HG02943 (cell line): ENCODE measurements around the gene SEMA3B.
"Not testable (repeated sequence)": the region's sequence is repeated elsewhere in the genome, so short reads cannot be mapped to it uniquely, and the experiment has no call there.

Experiments used
- ATAC-seq: cut with Tn5 transposase; IDR thresholded peaks from one replicate; pipeline ENCODE4 v1.9.1; 2021; ENCODE audit warnings: mild to moderate bottlenecking, low read depth, moderate library complexity; ENCODE audit not compliant: unreplicated experiment

Gene SEMA3B

GRCh38 chr3:50270422-50271224, 1.7 kb downstream of the SEMA3B start:
- ATAC-seq: no peak

GRCh38 chr3:50271314-50271936, 2.5 kb downstream of the SEMA3B start:
- no peak for ATAC-seq

DNA sequence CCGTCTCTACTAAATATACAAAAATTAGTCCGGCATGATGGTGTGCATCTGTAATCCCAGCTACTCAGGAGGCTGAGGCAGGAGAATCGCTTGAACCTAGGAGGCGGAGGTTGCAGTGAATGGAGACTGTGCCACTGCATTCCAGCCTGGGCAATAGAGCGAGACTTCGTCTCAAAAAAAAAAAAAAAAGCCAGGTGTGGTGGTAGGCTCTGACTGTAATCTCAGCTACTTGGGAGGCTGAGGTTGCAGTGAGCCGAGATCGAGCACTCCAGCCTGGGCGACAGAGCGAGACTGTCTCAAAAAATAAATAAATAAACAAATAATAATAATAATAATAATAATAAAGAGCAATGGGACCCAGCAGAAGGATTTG, 3.6 kb downstream of the SEMA3B start:
- not testable (repeated sequence) for ATAC-seq

DNA sequence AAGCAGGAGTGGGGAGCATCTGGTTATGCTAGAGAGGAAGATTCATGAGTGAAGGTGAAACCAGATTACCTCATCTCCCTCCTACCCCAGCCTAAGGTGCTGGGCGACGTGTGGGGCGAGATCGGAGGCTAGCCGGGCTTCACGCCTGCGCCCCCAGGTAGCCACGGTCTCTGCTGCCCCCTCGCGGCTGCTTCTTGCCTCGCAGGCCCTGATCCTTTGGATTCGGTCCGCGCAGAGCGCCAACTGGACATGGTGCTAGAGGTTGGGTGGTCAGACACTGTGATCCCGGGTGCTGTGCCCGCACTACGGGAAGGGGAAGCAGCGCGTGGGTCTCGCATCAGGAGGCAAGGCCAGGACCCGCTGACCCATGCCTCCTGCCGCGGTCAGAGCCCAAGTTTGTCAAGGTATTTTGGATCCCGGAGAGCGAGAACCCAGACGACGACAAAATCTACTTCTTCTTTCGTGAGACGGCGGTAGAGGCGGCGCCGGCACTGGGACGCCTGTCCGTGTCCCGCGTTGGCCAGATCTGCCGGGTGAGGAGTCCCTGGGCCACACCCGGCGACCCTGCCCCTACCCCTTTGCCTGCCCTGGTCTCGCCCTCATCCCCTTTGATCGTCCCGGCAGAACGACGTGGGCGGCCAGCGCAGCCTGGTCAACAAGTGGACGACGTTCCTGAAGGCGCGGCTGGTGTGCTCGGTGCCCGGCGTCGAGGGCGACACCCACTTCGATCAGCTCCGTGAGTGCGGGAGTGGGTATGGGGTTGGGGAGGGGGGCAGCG, 4.2 kb downstream of the SEMA3B start:
- ATAC-seq: no peak

DNA sequence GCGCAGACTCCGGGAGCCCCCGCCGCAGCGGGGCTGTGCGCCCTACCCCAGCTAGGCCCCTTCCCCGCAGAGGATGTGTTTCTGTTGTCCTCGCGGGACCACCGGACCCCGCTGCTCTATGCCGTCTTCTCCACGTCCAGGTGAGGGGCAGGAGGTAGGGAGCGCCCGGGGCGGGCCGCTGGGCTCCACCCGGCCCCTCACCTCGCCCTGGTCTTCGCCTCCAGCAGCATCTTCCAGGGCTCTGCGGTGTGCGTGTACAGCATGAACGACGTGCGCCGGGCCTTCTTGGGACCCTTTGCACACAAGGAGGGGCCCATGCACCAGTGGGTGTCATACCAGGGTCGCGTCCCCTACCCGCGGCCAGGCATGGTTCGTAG, 4.7 kb downstream of the SEMA3B start:
- no peak for ATAC-seq

- ATAC-seq: no peak
These were observed 5.6 kb downstream of the SEMA3B start for GRCh38 chr3:50274371-50275104.

GRCh38 chr3:50275141-50275995, 6.4 kb downstream of the SEMA3B start:
- ATAC-seq: no peak

GRCh38 chr3:50275996-50276761, 7.2 kb downstream of the SEMA3B start:
- no peak for ATAC-seq

- ATAC-seq: no peak
These were observed 7.8 kb downstream of the SEMA3B start for GRCh38 chr3:50276762-50277101.

- ATAC-seq: no peak
These were observed 9.4 kb downstream of the SEMA3B start for GRCh38 chr3:50278123-50278879.

- no peak for ATAC-seq
These were observed 9.9 kb downstream of the SEMA3B start, which contains the start of gene LSMEM2 for GRCh38 chr3:50278880-50279224. TSS of gene LSMEM2 (plus strand) at chr3:50279087. CDS start at chr3:50279114, 27 bp downstream.

GRCh38 chr3:50279255-50280016, 10.5 kb downstream of the SEMA3B start:
- no peak for ATAC-seq

GRCh38 chr3:50284121-50284520, 15.2 kb downstream of the SEMA3B start:
- not testable (repeated sequence) for ATAC-seq

DNA sequence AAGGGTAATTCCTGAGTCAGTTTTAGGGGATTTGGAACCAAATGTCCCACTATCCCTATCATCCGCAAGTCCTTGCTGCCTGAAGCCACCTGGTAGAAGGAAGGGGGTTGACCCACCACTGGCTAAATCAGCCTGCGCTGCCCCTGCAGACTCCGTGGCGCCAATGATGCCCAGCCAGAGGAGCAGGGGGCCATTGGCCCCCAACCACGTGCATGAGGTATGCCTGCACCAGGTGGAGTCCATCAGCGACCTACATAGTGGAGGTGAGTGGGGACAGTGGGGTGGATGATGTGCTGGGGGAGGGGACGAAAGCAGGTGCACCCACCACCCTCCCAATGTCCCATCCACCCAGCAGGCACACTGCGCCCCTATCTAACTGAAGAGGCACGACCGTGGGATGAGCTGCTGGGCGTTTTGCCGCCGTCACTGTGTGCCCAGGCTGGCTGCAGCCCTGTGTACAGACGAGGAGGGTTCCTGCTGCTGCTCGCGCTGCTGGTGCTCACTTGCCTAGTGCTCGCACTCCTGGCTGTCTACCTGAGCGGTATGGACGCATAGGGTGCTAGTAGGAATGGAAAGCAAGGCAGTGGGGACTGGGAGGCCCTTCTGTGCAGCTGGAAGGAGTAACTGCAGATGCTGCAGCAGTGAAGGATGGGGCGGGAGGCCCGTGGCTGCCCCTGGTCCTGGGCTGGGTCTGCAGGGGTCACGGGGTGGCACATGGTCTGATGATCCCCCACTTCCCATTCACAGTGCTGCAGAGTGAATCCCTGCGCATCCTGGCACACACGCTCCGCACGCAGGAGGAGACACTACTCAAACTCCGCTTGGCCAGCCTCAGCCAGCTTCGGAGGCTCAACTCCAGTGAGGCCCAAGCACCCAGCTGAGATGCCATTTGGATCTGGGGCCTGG, 17.6 kb downstream of the SEMA3B start:
- no peak for ATAC-seq

DNA sequence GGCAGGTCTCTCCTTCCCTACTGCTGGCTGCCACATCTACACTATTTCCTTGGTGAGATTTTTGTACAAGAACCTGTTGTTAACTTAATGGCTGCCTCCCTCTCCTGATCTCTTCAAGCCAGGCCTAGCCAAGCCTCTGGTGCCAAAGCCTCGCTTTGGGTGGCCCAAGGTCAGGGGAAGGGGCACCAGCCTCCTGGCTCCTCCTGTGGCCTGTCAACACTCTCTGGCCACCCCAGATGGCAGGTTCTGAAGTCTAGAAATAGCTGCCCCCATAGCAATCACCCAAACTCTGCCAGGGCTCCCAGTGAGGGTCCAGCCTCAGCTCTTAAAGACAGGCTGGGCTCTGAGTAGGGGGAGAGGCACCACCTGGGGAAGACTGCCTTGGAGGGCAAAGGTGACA, 18.3 kb downstream of the SEMA3B start:
- no peak for ATAC-seq

DNA sequence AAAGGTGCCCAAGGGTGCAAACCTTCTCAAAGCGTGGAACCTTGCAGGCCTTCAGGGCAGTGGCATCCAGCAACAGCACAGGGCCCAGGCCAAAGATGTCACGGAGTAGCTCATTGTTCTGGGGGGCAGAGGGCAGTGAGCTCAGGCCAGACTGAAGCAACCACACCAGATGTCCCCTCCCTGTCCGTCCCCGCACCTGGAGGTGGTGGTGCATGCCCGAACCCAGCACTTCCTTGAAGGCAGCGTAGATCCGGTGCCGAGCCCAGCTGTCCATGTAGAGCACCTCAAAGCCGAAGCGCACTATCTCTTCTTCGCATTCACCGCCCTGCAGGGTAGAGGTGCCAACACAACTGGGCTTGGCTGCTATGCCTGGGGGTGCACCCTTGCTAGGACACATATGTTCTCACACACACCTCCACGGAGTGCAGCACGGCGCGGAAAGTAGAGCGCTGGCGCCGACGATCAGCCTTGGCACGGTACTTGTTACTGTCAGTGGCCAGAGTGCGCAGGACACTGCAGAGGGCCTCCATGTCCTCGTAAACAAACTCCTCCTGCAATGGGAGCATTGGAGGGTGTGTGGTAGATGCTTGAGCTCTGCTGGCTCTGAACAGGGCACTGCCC, 19.6 kb downstream of the SEMA3B start:
- no peak for ATAC-seq
